Panc1 (cell line): ENCODE measurements around the gene USP3. TPM values are rescaled to one million over a fixed set of nuclear protein-coding genes. Genes with fewer than 3 reads are reported as not detected.

ENCODE experiments used
- ATAC-seq: fragments of 200-7000 bp; cut with Tn5 transposase; 2 replicates; pipeline ENCODE4 v1.9.1; 2020; ENCODE audit warnings: mild to moderate bottlenecking, moderate library complexity
- BruUV-seq: library from RNA; stranded (reverse); fragments of 400-500 nt; replicated peaks from 2 replicates; lab custom pipeline; 2021; lab: Mats Ljungman, UMichigan
- CTCF ChIA-PET: fragments of 300-600 bp; sonication (Branson Sonifier 250); formaldehyde crosslinking; loops from one replicate; lab custom pipeline; 2022; ENCODE audit warnings: antibody characterized with exemption; lab: Charles Lee
- POLR2A ChIA-PET: fragments of 300-600 bp; sonication (Branson Sonifier 250); formaldehyde crosslinking; loops from one replicate; lab custom pipeline; 2022; ENCODE audit warnings: antibody characterized with exemption; lab: Charles Lee
- DNase-seq: peaks from one replicate; pipeline ENCODE4 v3.0.0-alpha.2; 2010; ENCODE audit warnings: low read depth, low spot score
- H3K27ac ChIP-seq: 2 replicates; pipeline ENCODE4 v1.5.1; 2011; ENCODE audit warnings: mild to moderate bottlenecking, low read length, inconsistent platforms
- H3K27me3 ChIP-seq: fragments of 200-500 bp; sonication (Bioruptor generic); 2 replicates; pipeline ENCODE4 v1.6.0; 2014; ENCODE audit warnings: low read length, inconsistent platforms; ENCODE audit not compliant: control insufficient read depth, insufficient read depth
- H3K36me3 ChIP-seq: fragments of 200-500 bp; sonication (Bioruptor generic); 2 replicates; pipeline ENCODE4 v1.5.1; 2014; ENCODE audit warnings: inconsistent platforms, mild to moderate bottlenecking, low read length, moderate library complexity; ENCODE audit not compliant: control insufficient read depth, insufficient read depth
- H3K4me1 ChIP-seq: 2 replicates; pipeline ENCODE4 v1.5.1; 2011; ENCODE audit warnings: inconsistent platforms, mild to moderate bottlenecking, low read length, moderate library complexity; ENCODE audit not compliant: control insufficient read depth, insufficient read depth
- H3K4me3 ChIP-seq, 2 experiments: 2 replicates each; pipeline ENCODE4 v1.5.1; 2011 to 2012; ENCODE audit warnings: low read depth in 2 of 2, low read length in 2 of 2, mild to moderate bottlenecking in 2 of 2, inconsistent platforms in 1 of 2, moderate library complexity in 1 of 2
- H3K9me3 ChIP-seq: fragments of 200-500 bp; sonication (Bioruptor generic); 2 replicates; pipeline ENCODE4 v1.5.1; 2014; ENCODE audit warnings: low read depth, mild to moderate bottlenecking, inconsistent platforms, low read length, moderate library complexity; ENCODE audit not compliant: control insufficient read depth, insufficient read depth
- CTCF ChIP-seq: fragments of 450-650 bp; IDR thresholded peaks from 2 replicates; pipeline ENCODE4 v1.5.1; 2017; ENCODE audit warnings: mild to moderate bottlenecking
- POLR2AphosphoS5 ChIP-seq: IDR thresholded peaks from 2 replicates; pipeline ENCODE4 v1.6.1; 2012; ENCODE audit warnings: mild to moderate bottlenecking, low read depth, low read length, moderate library complexity
- REST ChIP-seq, 2 experiments: IDR thresholded peaks; 2 replicates each; pipeline ENCODE4 v1.6.1; 2011 to 2012; ENCODE audit warnings: low read depth in 2 of 2, control low read depth in 1 of 2, low read length in 1 of 2, mild to moderate bottlenecking in 1 of 2, moderate library complexity in 1 of 2; ENCODE audit not compliant: insufficient read depth in 1 of 2
- SIN3A ChIP-seq: IDR thresholded peaks from 2 replicates; pipeline ENCODE4 v1.6.1; 2012; ENCODE audit warnings: low read depth, mild to moderate bottlenecking, low read length, moderate library complexity, borderline replicate concordance; ENCODE audit not compliant: insufficient read depth
- TCF7L2 ChIP-seq: IDR thresholded peaks from 2 replicates; pipeline ENCODE4 v1.6.1; 2011; ENCODE audit warnings: mild to moderate bottlenecking, low read depth, low read length, inconsistent platforms
- in situ Hi-C: cut with HindIII; loops from 2 replicates; pipeline ENCODE4 v1.10.0; 2016; ENCODE audit warnings: low sequenced_read_pairs, low pct_unique_long_range_greater_than_20kb
- intact Hi-C: fragments of 100-400 bp; cut with micrococcal nuclease; formaldehyde crosslinking; loops from one replicate; pipeline ENCODE4 v1.10.0; 2022; ENCODE audit not compliant: unreplicated experiment
- total RNA-seq: library from RNA; stranded (reverse); gene quantifications from one replicate; pipeline ENCODE4 v1.2.1, GENCODE V29; 2021; ENCODE audit not compliant: unreplicated experiment

USP3 gene
- total RNA-seq, 1 experiment from 2014 or later, result 51.4 TPM

GRCh38 chr15:63488398-63488960 lies 15.9 kb upstream of the USP3 start:
- Histone ChIP-seq H3K4me3 (no peak overlapping the region), H3K27ac (peak overlapping the region; percentile 44; the same call in 1 of the 2 replicates), H3K9me3 (no peaks in the 10 kb centered on the region), H3K27me3 (no peaks in the 10 kb centered on the region), H3K36me3 (no peaks in the 10 kb centered on the region), H3K4me1 (peaks cover 25% of the 10 kb centered on the region)
- in situ Hi-C loops (no loop called here), intact Hi-C loops (no loop called here)
- BruUV-seq, result no TSS peak
- TF ChIP-seq REST (IDR thresholded peaks at IDR 0.05; ENCODE audit: insufficient read depth in 1 of 2, low read depth in 2 of 2, low read length in 1 of 2) (no peak), SIN3A (no peak), TCF7L2 (no peak)
- POLR2A ChIA-PET, result no interaction called here
- CTCF ChIA-PET, result interaction anchor here (1.1 to 1.3 kb wide), 2 partner anchors 8 to 22 kb away, joined by 3 to 4 read pairs; no protein-coding TSS in a partner anchor
- ATAC-seq, result no peak
- no peak for DNase-seq

- POLR2A ChIA-PET, result interaction anchor here (0.6 to 0.7 kb wide), 3 partner anchors 12 to 24 kb away, joined by 3 to 6 read pairs (median 6); no protein-coding TSS in a partner anchor
- intact Hi-C loops, result no loop called here
- no peak for DNase-seq
- Histone ChIP-seq H3K9me3 (no peaks in the 10 kb centered on the region), H3K27me3 (no peaks in the 10 kb centered on the region), H3K36me3 (no peaks in the 10 kb centered on the region), H3K4me1 (peaks cover 25% of the 10 kb centered on the region), H3K27ac (no peak overlapping the region), H3K4me3 (no peak overlapping the region)
- CTCF ChIA-PET, result no interaction called here
- no peak for TF ChIP-seq POLR2AphosphoS5
- no peak for TF ChIP-seq TCF7L2
- TF ChIP-seq CTCF, result no peak
- no peak for TF ChIP-seq REST (IDR thresholded peaks at IDR 0.05; ENCODE audit: insufficient read depth in 1 of 2, low read depth in 2 of 2, low read length in 1 of 2)
- no peak for TF ChIP-seq SIN3A
- in situ Hi-C loops, result no loop called here
- BruUV-seq, result no TSS peak
- no peak for ATAC-seq
Measured at GRCh38 chr15:63489352-63489751, 15.0 kb upstream of the USP3 start.
